ENCODE results near the gene NMNAT2. TPM values are rescaled to one million over a fixed set of nuclear protein-coding genes. Genes with fewer than 3 reads are reported as not detected.
"Not testable (repeated sequence)": the region's sequence is repeated elsewhere in the genome, so short reads cannot be mapped to it uniquely, and the experiment has no call there.

NMNAT2 gene
- total RNA-seq, 1 donor from 2014 or later: 0.99 TPM

DNA sequence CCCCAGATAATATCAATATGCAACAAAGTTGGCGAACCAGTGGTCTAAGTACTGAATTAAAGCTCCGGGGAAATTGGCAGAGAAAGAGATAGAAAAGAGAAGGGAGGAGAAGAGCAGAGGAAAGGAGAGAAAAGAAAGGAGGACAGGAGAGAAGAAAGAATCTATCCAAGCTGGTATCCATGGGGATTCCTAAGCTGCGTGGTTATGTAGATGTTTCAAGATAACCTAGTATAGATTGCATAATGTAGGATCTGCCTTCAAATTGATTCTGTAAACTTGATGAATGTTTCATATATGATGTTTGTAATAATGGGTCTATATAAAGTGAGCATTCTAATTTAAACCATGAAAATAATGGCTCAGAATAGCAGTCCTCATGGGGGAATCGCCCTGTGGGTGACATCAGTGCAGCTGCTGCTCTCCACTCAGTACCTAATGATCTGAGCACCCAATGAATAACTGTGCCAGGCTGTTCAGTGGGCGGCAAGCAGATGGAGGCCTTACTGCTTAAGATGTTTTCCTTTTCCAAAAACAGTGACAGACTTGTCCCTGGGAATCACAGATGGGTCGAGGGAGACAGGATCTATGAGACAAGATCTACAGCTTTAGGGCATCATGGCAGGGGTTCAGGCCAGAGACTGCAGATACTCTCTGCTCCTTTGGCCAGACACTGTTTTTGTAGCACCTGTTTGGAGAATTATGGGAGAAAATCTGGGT, 154.1 kb downstream of the NMNAT2 start:
- no peak for DNase-seq (ENCODE audit: low spot score)

DNA sequence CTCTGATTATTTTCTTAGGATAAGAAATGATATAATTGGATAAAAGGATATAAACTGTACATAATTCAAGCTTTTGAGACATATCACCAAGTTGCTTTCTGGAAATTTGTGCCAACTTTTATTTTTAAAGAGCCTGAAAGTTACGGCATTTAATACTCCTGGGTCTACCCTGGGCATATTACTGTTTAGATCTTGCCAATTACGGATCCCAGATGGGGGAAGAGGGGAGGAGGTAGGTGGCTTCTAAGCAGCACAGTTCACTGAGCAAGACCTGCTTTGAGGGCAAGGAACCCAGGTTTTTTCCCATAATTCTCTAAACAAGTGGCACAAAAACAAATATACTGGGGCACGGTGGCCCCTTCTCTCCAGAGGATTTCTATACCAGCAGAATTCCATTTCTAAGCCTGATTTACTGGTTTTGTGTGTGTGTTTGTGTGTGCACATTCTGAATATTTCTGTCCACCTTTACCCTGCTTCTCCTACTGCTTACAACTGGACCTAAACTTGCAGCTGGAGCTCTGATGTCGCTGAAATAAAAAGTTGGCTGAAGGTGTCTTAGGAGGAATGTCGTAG, 155.5 kb downstream of the NMNAT2 start:
- DNase-seq (ENCODE audit: low spot score): no peak

DNA sequence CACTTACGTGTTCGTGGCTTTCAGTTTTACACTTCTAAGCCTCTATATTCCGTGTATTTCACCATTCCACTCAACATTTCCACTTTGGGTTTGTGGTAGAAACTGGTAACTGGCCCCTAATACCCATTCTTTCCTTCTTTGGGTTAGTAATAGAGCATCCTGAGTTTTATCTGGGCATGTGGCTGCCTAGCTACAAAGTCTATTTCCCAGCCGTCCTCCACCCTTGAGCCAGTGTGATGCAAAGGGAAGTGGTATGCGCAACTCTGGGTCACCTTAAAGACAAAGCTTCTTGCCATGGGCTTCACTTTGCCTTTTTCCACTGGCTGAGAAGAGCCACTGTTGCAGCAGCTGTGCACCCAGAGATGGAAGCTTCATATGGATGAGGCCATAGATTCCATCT, 158.3 kb downstream of the NMNAT2 start:
- no peak for DNase-seq (ENCODE audit: low spot score)

DNA sequence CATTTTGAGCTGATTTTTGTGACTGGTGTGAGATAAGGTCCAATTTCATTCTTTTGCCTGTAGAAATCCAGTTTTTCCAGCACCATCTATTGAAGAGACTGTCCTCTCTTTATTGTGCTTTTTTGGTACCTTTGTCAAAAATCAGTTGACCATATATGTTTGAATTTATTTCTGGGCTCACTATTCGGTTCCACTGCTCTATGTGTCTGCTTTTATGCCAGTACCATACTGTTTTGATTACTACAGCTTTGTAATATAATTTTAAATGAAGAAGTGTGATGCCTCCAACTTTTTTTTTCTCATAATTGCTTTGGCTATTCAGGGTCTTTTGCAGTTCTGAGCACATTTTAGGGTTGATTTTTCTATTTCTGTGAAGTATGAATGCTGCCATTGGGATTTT, 163.1 kb downstream of the NMNAT2 start:
- DNase-seq (ENCODE audit: low spot score): no peak

DNA sequence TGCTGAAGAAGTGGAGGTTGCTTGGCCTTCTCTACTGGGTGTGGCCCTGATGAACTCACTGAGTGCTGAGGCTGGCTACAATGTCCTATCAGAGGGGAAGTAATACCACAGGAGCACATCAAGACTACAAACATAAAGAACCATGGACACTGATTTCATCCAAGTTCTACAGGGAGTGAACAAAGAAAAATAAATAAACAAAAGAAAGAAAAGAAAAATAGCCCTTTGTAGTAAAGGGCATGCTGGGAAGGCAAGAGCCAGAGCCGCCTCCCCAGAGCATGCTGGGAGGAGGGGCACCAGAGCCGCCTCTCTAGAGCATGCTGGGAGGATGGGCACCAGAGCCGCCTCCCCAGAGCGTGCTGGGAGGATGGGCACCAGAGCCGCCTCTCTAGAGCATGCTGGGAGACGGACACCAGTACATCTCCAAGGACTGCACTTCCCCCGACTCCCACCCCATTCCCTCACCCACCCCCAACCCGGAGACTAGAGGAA, 166.2 kb downstream of the NMNAT2 start:
- DNase-seq (ENCODE audit: low spot score): no peak

DNA sequence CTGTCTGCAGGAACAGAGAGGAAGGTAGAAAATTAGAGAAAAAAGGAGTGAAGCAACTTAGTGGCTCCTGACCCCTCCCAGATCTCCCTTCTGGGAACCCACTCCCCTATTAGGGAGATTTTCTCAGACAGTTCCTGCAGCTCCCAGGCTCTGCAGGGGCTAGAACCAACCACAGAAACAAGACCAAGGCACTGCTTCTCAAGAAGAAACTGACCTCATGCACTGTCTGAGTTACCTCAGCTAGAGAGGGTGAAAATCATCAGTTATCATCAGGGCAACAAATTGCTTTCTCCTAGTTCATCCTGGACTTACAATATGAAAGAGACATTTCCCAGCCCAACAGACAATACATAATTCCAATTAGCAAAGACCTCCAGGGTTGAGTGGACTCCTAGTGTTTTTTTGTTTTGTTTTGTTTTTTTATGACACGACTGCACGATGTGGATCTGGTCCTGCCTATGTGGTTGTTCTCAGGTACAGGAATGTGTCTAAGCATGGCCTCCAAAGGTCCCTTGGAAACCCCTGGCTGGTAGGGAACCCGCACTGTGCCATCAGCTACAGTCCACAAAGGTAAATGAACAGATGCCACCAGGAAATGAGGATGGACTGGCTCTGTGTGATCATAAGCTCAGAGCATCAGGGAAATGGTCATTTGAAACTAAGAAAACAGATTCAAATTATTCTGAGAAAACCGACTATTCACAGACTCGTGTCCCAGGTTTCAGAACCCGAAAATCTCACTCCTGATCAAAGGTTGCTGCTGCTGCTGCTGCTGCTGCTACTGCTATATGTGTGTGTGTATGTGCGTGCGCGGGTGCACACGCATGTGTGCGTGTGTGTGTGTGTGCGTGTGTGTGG, 166.8 kb downstream of the NMNAT2 start:
- no peak for DNase-seq (ENCODE audit: low spot score)

DNA sequence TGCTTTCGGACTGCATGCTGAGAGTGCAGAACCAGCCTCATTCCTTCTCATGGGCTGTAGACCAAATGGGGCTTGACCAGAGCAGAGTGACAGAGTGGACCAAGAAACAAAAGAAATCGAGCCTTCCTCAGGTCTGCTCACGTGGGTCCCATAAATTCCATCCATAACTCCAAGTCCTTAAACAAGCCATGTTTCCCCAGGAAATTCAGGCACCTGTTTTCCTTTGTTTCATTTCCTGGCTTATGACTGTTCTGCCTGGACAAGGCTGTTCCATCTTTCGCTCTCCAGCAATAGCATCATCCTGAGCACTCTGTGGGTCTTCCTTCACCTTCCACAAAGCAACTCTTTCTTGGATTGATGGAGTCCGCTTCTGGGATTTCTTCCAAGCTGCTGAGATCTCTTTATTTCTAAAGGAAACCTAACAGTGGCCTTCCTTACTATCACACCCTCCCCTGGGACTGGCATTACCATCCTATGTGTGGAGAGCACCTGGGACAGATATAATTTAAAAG, 168.2 kb downstream of the NMNAT2 start:
- no peak for DNase-seq (ENCODE audit: low spot score)

DNA sequence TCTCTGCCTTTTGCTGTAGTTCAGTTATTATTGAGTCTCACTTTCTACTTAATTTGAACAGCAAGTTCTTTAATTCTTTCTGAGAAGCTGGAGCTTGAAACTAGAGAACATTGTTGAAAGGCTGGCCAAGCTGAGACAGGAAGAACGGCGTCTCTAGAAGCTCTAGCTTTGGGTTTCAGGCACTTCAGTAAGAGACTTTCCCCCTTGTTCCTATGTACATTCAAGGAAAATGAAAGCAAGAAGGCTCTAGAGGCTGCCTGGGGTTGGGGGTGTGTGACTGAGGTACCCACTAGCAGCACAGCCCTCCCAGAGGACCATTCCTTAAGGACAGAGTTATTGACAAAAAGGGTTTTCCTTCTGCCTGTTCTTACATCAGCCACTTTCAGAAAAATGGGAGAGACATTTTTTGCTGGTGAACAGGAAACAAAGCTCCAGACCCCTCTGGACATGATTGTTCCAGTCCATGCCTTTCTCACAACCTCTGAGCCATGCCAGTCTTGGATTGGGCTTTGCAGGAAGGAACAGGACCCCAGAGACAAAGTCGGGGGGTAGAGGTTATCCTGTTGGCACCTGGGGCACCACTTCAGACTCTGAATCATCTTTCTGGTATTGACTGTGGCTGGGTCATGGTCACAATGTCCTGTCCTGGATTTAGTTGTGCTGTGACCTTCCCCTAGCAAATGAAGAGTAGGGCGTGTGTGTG, 169.0 kb downstream of the NMNAT2 start:
- DNase-seq (ENCODE audit: low spot score): no peak

DNA sequence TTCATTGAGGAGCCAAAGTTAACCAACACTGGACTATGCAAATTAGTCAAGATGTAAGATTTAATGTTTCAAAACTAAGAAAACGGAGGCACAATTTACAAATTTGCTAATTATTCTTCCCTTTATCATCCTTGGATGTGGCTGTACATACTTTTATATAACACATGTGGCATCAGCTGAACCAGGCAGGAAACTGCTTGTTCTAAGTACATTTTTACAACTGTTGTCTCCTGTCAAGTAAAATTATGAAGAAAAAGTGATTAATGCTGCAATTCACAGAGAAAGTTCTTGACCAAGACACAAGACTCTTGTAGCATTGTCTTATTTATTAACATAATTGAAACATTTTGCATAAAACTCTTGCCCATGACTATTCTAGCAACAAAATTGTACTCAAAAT, 170.2 kb downstream of the NMNAT2 start:
- DNase-seq (ENCODE audit: low spot score): no peak

DNA sequence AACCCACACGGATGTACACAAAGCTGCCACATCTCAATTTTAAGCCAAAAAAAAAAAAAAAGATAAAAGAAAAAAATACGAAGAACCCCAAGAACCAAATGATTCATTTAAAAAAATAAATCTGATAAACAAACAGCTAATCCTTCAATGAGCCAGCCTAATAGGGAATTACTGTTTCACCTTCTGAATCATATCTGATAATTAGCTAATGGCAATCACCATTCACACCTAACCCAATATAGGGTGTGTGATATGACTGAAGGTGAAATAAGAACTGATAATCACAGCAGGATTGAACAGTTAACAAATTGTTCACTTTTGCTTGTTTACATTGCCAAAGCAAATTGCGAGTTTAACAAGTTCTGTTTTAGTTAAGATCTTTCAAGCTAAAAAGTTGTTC, 170.7 kb downstream of the NMNAT2 start:
- DNase-seq (ENCODE audit: low spot score): no peak

DNA sequence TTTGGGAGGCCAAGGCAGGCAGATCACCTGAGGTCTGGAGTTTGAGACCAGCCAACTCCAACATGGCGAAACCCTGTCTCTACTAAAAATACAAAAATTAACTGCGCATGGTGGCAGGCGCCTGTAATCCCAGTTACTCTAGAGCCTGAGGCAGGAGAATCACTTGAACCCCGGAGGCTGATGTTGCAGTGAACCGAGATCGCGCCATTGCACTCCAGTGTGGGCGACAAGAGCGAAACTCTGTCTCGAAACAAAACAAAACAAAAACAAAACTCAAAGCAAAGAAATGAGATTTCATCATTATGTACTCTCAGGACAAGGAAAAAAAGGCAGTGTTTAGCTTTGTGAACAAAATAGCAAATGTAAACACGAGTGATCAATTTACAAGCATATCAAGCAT, 171.1 kb downstream of the NMNAT2 start:
- no peak for DNase-seq (ENCODE audit: low spot score)

DNA sequence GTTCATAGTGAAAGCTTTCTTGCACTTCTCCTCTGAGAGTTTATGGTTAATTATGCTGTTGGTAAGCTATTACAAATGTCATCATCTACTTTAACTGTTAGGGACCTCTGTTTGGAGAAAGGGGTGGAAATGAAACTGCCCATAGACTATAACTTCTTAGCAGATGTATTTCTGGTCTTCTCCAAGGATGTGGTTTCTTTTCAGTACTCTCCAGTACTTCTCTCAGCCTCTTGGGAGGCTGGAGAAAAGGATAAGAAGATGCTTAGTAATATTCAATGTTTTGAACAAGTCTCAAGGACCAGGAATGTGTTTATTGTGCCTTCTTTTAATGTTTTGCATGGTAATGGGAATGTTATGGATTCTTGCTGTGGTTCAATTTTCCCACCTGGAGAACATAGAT, 171.7 kb downstream of the NMNAT2 start:
- no peak for DNase-seq (ENCODE audit: low spot score)

DNA sequence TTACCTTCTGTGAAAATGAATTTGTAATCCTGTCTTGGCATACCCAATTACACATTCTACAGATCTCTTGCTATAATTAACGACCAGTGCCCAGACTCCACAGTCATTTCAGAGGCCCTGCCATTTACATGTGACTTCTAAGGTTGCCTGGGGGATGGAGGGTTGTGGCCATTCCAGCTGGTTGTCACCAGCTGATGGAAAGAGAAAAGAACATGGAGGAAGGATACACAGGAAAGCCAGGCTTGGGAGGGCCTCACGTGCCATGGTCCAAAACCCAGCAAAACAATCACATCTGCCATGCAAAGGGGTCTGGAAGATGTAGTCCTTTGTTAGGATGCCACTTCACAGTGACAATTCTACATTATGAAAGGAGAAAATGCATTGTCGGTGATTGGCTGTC, 172.8 kb downstream of the NMNAT2 start:
- no peak for DNase-seq (ENCODE audit: low spot score)

DNA sequence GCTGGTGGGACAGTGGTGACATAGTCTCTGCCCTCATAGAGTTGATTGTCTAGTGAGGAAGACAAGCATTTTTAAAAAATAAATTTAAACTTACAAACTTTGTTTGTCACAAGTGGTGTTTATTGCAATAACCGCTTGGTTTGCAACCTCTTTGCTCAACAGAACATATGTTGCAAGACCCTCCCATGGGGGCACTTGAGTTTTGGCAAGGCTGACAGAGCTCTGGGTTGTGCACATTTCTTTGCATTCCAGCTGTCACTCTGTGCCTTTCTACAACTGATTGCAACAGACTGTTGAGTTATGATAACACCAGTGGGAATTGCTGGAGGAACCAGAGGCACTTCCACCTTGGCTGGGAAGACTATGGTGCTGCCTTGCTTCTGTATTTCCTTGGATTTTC, 173.7 kb downstream of the NMNAT2 start:
- DNase-seq (ENCODE audit: low spot score): no peak

DNA sequence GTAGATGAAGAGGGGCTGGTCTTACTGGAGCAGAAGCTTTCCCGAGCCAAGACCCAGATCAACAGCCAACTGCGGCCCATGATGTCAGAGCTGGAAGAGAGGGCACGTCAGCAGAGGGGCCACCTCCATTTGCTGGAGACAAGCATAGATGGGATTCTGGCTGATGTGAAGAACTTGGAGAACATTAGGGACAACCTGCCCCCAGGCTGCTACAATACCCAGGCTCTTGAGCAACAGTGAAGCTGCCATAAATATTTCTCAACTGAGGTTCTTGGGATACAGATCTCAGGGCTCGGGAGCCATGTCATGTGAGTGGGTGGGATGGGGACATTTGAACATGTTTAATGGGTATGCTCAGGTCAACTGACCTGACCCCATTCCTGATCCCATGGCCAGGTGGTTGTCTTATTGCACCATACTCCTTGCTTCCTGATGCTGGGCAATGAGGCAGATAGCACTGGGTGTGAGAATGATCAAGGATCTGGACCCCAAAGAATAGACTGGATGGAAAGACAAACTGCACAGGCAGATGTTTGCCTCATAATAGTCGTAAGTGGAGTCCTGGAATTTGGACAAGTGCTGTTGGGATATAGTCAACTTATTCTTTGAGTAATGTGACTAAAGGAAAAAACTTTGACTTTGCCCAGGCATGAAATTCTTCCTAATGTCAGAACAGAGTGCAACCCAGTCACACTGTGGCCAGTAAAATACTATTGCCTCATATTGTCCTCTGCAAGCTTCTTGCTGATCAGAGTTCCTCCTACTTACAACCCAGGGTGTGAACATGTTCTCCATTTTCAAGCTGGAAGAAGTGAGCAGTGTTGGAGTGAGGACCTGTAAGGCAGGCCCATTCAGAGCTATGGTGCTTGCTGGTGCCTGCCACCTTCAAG, 174.8 kb downstream of the NMNAT2 start:
- DNase-seq (ENCODE audit: low spot score): no peak

DNA sequence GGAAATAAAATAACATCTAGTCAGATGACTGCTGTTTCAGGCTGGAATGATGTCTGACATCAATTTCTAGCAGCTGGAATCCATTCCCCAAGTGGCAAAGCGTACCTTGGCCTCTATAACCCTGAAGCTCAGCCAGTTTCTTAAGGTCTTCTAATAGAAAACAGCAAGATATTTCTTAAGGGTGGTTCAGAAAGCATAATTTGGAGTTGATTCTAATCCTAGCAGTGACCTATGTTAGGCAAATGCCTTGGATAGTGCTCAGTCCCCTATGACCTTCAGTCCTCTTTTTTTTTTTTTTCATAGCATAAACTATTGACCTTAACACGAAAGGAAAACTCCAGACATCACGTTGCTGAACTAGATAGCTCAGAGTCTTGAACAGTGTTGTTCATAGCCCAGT, 175.6 kb downstream of the NMNAT2 start:
- DNase-seq (ENCODE audit: low spot score): no peak

DNA sequence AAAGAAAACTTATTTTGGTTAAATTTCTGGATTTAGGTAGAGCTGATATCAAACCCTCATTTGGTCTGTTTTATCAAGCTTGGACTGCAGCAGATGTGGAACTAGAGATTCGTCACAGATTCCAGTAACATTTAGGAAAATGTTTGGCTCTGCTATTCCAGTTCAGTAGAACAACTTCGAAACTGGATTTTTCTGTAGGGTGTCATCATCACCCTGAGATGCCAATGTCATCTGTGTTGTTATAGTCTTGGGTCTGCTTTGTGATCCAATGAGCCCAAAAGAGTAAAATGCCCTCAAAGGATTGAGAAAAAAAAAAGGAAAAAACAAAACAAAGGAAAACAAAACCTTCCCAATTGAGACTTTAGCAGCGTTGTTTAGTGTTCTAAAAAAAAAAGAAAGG, 176.7 kb downstream of the NMNAT2 start:
- no peak for DNase-seq (ENCODE audit: low spot score)

DNA sequence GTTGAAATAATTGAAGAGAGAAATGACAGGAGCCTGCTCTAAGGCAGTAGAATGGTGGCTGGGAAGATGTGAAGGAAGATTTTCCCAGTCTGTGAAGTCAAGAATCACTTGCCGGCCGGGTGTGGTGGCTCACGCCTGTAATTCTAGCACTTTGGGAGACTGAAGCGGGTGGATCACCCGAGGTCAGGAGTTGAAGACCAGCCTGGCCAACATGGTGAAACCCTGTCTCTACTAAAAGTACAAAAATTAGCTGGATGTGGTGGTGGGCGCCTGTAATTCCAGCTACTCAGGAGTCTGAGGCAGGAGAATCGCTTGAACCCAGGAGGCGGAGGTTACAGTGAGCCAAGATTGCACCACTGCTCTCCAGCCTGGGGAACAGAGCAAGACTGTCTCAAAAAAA, 177.3 kb downstream of the NMNAT2 start:
- not testable (repeated sequence) for DNase-seq (ENCODE audit: low spot score)

DNA sequence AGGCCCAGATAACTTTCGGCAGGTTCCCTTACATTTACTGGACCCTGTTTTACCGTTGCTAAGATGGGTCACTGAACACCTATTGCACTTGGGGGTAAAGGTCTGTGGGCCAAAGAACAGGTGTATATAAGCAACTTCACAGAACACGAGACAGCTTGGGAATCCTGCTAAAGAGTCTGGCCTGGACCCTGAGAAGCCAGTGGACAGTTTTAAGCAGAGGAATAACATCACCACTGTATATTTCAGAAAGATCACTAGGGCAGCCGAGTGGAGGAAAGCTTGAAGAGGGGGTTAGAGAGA, 177.7 kb downstream of the NMNAT2 start:
- DNase-seq (ENCODE audit: low spot score): no peak

DNA sequence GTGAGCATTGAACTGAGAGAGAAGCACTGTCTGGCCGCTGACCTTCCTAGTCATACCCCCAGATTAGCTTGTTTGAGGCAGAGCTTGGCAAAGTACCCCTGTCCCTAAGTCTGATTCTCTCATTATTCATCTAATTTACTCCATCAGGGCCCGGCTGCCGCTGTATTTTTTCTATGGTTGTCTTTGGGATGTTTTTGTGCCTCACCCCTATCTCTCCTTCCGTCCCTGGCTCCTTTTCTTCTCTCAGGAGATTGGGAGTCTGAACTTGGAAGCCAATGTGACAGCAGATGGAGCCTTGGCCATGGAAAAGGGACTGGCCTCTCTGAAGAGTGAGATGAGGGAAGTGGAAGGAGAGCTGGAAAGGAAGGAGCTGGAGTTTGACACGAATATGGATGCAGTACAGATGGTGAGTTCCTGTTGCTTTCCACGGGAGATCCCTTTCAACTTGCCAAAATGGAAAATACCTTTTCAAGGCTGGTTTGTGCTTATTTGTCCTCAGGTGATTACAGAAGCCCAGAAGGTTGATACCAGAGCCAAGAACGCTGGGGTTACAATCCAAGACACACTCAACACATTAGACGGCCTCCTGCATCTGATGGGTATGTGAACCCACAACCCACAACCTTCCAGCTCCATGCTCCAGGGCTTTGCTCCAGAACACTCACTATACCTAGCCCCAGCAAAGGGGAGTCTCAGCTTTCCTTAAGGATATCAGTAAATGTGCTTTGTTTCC, 178.2 kb downstream of the NMNAT2 start:
- no peak for DNase-seq (ENCODE audit: low spot score)
